ENCODE results near the gene IFI30.

DNA sequence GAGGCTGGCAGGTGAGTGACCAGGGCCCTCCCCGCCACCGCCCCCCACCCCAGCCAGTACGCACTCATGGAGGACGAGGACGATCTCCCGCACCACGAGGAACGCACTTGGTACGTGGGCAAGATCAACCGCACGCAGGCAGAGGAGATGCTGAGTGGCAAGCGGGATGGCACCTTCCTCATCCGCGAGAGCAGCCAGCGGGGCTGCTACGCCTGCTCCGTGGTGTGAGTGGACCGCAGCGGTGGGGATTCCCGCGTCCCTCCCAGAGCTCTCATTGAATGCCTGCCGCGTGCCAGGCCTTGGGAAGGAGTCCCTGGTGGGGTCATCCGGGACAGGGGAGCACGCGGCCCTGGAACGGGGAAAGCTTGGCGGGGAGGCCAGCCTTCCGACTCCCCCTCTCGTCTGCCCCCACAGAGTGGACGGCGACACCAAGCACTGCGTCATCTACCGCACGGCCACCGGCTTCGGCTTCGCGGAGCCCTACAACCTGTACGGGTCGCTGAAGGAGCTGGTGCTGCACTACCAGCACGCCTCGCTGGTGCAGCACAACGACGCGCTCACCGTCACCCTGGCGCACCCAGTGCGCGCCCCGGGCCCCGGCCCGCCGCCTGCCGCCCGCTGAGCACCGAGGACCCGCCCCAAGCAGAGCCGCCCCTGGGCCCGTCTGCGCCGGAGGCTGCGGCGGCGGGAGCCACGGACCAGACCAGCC, 4.8 kb upstream of the IFI30 start:
- TF ChIP-seq, protein P1, sequence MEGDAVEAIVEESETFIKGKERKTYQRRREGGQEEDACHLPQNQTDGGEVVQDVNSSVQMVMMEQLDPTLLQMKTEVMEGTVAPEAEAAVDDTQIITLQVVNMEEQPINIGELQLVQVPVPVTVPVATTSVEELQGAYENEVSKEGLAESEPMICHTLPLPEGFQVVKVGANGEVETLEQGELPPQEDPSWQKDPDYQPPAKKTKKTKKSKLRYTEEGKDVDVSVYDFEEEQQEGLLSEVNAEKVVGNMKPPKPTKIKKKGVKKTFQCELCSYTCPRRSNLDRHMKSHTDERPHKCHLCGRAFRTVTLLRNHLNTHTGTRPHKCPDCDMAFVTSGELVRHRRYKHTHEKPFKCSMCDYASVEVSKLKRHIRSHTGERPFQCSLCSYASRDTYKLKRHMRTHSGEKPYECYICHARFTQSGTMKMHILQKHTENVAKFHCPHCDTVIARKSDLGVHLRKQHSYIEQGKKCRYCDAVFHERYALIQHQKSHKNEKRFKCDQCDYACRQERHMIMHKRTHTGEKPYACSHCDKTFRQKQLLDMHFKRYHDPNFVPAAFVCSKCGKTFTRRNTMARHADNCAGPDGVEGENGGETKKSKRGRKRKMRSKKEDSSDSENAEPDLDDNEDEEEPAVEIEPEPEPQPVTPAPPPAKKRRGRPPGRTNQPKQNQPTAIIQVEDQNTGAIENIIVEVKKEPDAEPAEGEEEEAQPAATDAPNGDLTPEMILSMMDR (IDR thresholded peaks at IDR 0.05): no peak
- TF ChIP-seq GABPA (IDR thresholded peaks at IDR 0.05; ENCODE audit: low read depth) (no peak), RFX5 (IDR thresholded peaks at IDR 0.05; ENCODE audit: low read length) (no peak), RCOR1 (IDR thresholded peaks at IDR 0.05; ENCODE audit: low read length) (no peak), EP300 (IDR thresholded peaks at IDR 0.05; ENCODE audit: borderline replicate concordance in 1 of 2, low read depth in 1 of 2, low read length in 1 of 2) (no peak), YY1 (IDR thresholded peaks at IDR 0.05; ENCODE audit: low read depth) (no peak), SIN3A (IDR thresholded peaks at IDR 0.05; ENCODE audit: borderline replicate concordance, low read depth, low read length) (no peak), CHD2 (IDR thresholded peaks at IDR 0.05; ENCODE audit: low read length, partially characterized antibody) (no peak)

Data from SK-N-SH (cell line).